GM21390 (cell line): ENCODE results near the gene TTLL1.
"Not testable (repeated sequence)": the region's sequence is repeated elsewhere in the genome, so short reads cannot be mapped to it uniquely, and the experiment has no call there.

ENCODE experiments used
- ATAC-seq: cut with Tn5 transposase; IDR thresholded peaks from one replicate; pipeline ENCODE4 v1.9.1; 2021; ENCODE audit not compliant: unreplicated experiment

The TTLL1 gene

GRCh38 chr22:43014316-43014868 lies 74.8 kb downstream of the TTLL1 start:
- ATAC-seq: no peak

GRCh38 chr22:43013355-43014315 lies 75.6 kb downstream of the TTLL1 start:
- no peak for ATAC-seq

GRCh38 chr22:43012390-43012789 lies 76.8 kb downstream of the TTLL1 start:
- no peak for ATAC-seq

- no peak for ATAC-seq
Observed at GRCh38 chr22:43011079-43011478, 78.1 kb downstream of the TTLL1 start.

GRCh38 chr22:43009444-43009843 lies 79.7 kb downstream of the TTLL1 start:
- ATAC-seq: no peak

GRCh38 chr22:43008921-43009320 lies 80.3 kb downstream of the TTLL1 start:
- ATAC-seq: no peak

- no peak for ATAC-seq
Observed at GRCh38 chr22:43008509-43008908, 80.7 kb downstream of the TTLL1 start.

- no peak for ATAC-seq
Observed at GRCh38 chr22:43007519-43008102, 81.6 kb downstream of the TTLL1 start.

- no peak for ATAC-seq
Observed at GRCh38 chr22:43006753-43007152, 82.4 kb downstream of the TTLL1 start.

GRCh38 chr22:43006016-43006505 lies 83.1 kb downstream of the TTLL1 start:
- ATAC-seq: no peak

GRCh38 chr22:43005106-43005505 lies 84.1 kb downstream of the TTLL1 start:
- ATAC-seq: no peak

- ATAC-seq: no peak
Observed at GRCh38 chr22:43004362-43005035, 84.7 kb downstream of the TTLL1 start.

- no peak for ATAC-seq
Observed at GRCh38 chr22:43002202-43002586, 87.0 kb downstream of the TTLL1 start.

GRCh38 chr22:43001271-43002201 lies 87.7 kb downstream of the TTLL1 start:
- no peak for ATAC-seq

GRCh38 chr22:43000441-43001175 lies 88.6 kb downstream of the TTLL1 start:
- no peak for ATAC-seq

GRCh38 chr22:42997582-42998090 lies 91.6 kb downstream of the TTLL1 start:
- no peak for ATAC-seq

- no peak for ATAC-seq
Observed at GRCh38 chr22:42996646-42997365, 92.4 kb downstream of the TTLL1 start.

GRCh38 chr22:42995654-42996053 lies 93.5 kb downstream of the TTLL1 start:
- not testable (repeated sequence) for ATAC-seq
